ENCODE data around the gene NEU1. TPM values are rescaled to one million over a fixed set of nuclear protein-coding genes. Genes with fewer than 3 reads are reported as not detected.

NEU1 gene
- total RNA-seq, 2 donors from 2014 or later = 42.4 to 50.7 TPM

DNA sequence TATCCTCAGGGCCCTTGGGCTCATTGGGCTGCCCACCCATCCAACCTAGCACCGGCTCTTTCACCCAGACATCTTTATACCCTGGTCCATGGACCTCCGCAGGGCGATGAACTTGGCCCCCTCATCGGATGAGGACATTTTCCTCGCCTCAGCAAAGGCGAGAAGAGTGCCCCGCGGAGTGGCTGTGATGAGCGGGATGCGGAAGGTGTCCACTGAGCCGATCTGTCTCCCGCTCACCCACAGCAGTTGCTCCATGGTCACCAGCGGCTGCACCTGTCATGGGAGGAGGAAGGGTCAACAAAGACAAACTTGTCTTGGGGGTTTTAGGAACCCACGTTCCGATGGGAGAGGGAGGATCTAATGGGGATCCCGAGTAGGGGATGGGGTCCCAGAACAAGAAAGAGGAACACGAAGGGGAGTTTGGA, 690 bp downstream of the NEU1 start:
- Histone ChIP-seq H3K4me1 (ENCODE audit: control insufficient read depth, insufficient read depth, low read length) (no peaks in the 10 kb centered on the region), H3K4me3 (ENCODE audit: low read length) (peak overlapping the region; percentile 97), H3K9ac (ENCODE audit: extremely low read depth, low read length, poor library complexity, severe bottlenecking) (peak overlapping the region; percentile 76), H3K36me3 (ENCODE audit: control insufficient read depth, insufficient read depth, low read length) (peaks cover 33% of the 10 kb centered on the region), H3K9me3 (ENCODE audit: control insufficient read depth, low read length) (no peaks in the 10 kb centered on the region), H3K27me3 (ENCODE audit: control insufficient read depth, insufficient read depth, low read length, poor library complexity, severe bottlenecking) (no peaks in the 10 kb centered on the region), H3K27ac (ENCODE audit: low read depth, low read length) (no peak overlapping the region)
- no peak for DNase-seq
- H3K9me3 Mint-ChIP-seq = no peaks in the 10 kb centered on the region
- H3K27ac Mint-ChIP-seq = peak overlapping the region; percentile 97
- 59 to 73% methylated on average over 8 to 17 of the region's 17 CpGs for WGBS, 2 experiments (ENCODE audit: insufficient coverage in 1 of 2, insufficient read length in 1 of 2)
- peaks cover 27% of the 10 kb centered on the region for H3K36me3 Mint-ChIP-seq (ENCODE audit: low read depth)
- peak overlapping the region; percentile 92 for H3K4me3 Mint-ChIP-seq
- TF ChIP-seq CTCF (conservative IDR thresholded peaks at IDR 0.05) = no peak
- peaks cover 14% of the 10 kb centered on the region for H3K4me1 Mint-ChIP-seq
- H3K27me3 Mint-ChIP-seq (ENCODE audit: insufficient read depth) = peaks cover 2% of the 10 kb centered on the region

DNA sequence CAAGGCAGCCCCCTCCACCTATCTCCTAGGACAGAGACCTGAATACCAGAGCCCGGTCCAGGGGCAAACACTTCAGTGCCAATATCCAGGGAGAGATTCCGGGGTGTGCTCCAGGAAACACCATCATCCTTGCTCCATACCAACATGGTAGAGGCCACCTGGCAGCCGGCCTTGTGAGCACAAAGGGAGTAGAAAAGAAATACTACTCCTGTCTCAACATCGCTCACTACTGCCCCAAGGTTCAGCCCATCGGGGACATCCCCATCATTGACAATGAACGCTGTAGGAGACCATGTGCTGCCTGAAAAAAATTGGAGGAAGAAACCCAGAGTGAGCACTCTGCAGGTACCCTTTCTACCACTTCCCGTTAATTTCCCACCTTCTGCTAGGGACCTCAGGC, 1.5 kb downstream of the NEU1 start:
- Histone ChIP-seq H3K27ac (ENCODE audit: low read depth, low read length) (no peak overlapping the region), H3K27me3 (ENCODE audit: control insufficient read depth, insufficient read depth, low read length, poor library complexity, severe bottlenecking) (no peaks in the 10 kb centered on the region), H3K36me3 (ENCODE audit: control insufficient read depth, insufficient read depth, low read length) (peaks cover 35% of the 10 kb centered on the region), H3K9ac (ENCODE audit: extremely low read depth, low read length, poor library complexity, severe bottlenecking) (no peak overlapping the region), H3K4me1 (ENCODE audit: control insufficient read depth, insufficient read depth, low read length) (no peaks in the 10 kb centered on the region), H3K9me3 (ENCODE audit: control insufficient read depth, low read length) (no peaks in the 10 kb centered on the region), H3K4me3 (ENCODE audit: low read length) (peak overlapping the region; percentile 97)
- no peak for DNase-seq
- Mint-ChIP-seq H3K4me1 (peaks cover 14% of the 10 kb centered on the region), H3K36me3 (ENCODE audit: low read depth) (peaks cover 31% of the 10 kb centered on the region), H3K27me3 (ENCODE audit: insufficient read depth) (peaks cover 2% of the 10 kb centered on the region), H3K27ac (no peak overlapping the region), H3K9me3 (no peaks in the 10 kb centered on the region), H3K4me3 (peak overlapping the region; percentile 92)
- WGBS, 2 experiments (ENCODE audit: insufficient coverage in 1 of 2, insufficient read length in 1 of 2) = 96% methylated on average over 5 to 7 of the region's 7 CpGs
- no peak for TF ChIP-seq CTCF (conservative IDR thresholded peaks at IDR 0.05)

- Histone ChIP-seq H3K27ac (ENCODE audit: low read depth, low read length) (no peak overlapping the region), H3K36me3 (ENCODE audit: control insufficient read depth, insufficient read depth, low read length) (peaks cover 37% of the 10 kb centered on the region), H3K9ac (ENCODE audit: extremely low read depth, low read length, poor library complexity, severe bottlenecking) (no peak overlapping the region), H3K9me3 (ENCODE audit: control insufficient read depth, low read length) (peaks cover 2% of the 10 kb centered on the region), H3K4me3 (ENCODE audit: low read length) (no peak overlapping the region), H3K27me3 (ENCODE audit: control insufficient read depth, insufficient read depth, low read length, poor library complexity, severe bottlenecking) (no peaks in the 10 kb centered on the region), H3K4me1 (ENCODE audit: control insufficient read depth, insufficient read depth, low read length) (no peaks in the 10 kb centered on the region)
- Mint-ChIP-seq H3K4me3 (no peak overlapping the region), H3K4me1 (peaks cover 14% of the 10 kb centered on the region), H3K27ac (no peak overlapping the region), H3K36me3 (ENCODE audit: low read depth) (peaks cover 36% of the 10 kb centered on the region), H3K27me3 (ENCODE audit: insufficient read depth) (peaks cover 2% of the 10 kb centered on the region), H3K9me3 (peaks cover 6% of the 10 kb centered on the region)
- TF ChIP-seq CTCF (conservative IDR thresholded peaks at IDR 0.05) = no peak
- no peak for DNase-seq
- WGBS, 2 experiments (ENCODE audit: insufficient coverage in 1 of 2, insufficient read length in 1 of 2) = 95% methylated on average over 8 to 13 of the region's 13 CpGs
Measured at GRCh38 chr6:31860349-31860748, 2.3 kb downstream of the NEU1 start.
